GM18511 (cell line): ENCODE measurements around the gene BCAN.

Source experiments
- ATAC-seq: cut with Tn5 transposase; IDR thresholded peaks from one replicate; pipeline ENCODE4 v1.9.1; 2021; ENCODE audit warnings: mild to moderate bottlenecking, moderate library complexity; ENCODE audit not compliant: unreplicated experiment

BCAN gene

GRCh38 chr1:156659988-156660751 lies 18.3 kb downstream of the BCAN start:
- peak; percentile 62 for ATAC-seq

- peak; percentile 2 for ATAC-seq
Observed at GRCh38 chr1:156660752-156661112, 18.8 kb downstream of the BCAN start.

- ATAC-seq, result no peak
Observed at GRCh38 chr1:156662005-156662799, 20.3 kb downstream of the BCAN start.

- ATAC-seq, result no peak
Observed at GRCh38 chr1:156662800-156663055, 20.8 kb downstream of the BCAN start.

GRCh38 chr1:156663178-156663577 lies 21.3 kb downstream of the BCAN start:
- ATAC-seq, result no peak

- no peak for ATAC-seq
Observed at GRCh38 chr1:156664046-156664766, 22.3 kb downstream of the BCAN start.

GRCh38 chr1:156664767-156665411 lies 23.0 kb downstream of the BCAN start:
- ATAC-seq, result no peak

GRCh38 chr1:156665539-156665938 lies 23.6 kb downstream of the BCAN start:
- no peak for ATAC-seq

GRCh38 chr1:156666862-156667609 lies 25.1 kb downstream of the BCAN start:
- ATAC-seq, result no peak

- no peak for ATAC-seq
Observed at GRCh38 chr1:156667610-156667967, 25.7 kb downstream of the BCAN start.

- no peak for ATAC-seq
Observed at GRCh38 chr1:156667968-156668709, 26.2 kb downstream of the BCAN start.

GRCh38 chr1:156668801-156669637 lies 27.1 kb downstream of the BCAN start:
- ATAC-seq, result no peak

- no peak for ATAC-seq
Observed at GRCh38 chr1:156669794-156670193, 27.9 kb downstream of the BCAN start.

- no peak for ATAC-seq
Observed at GRCh38 chr1:156670359-156670758, 28.4 kb downstream of the BCAN start.

- ATAC-seq, result no peak
Observed at GRCh38 chr1:156670791-156671190, 28.9 kb downstream of the BCAN start.

GRCh38 chr1:156671804-156672203 lies 29.9 kb downstream of the BCAN start:
- ATAC-seq, result no peak

GRCh38 chr1:156673387-156674121 lies 31.6 kb downstream of the BCAN start:
- ATAC-seq, result no peak
